CD4-positive, CD25-positive, alpha-beta regulatory T cell (primary cell): ENCODE data around the gene ZNF814. TPM values are rescaled to one million over a fixed set of nuclear protein-coding genes. Genes with fewer than 3 reads are reported as not detected.
"Not testable (repeated sequence)": the region's sequence is repeated elsewhere in the genome, so short reads cannot be mapped to it uniquely, and the experiment has no call there.

Source experiments
- ATAC-seq, 2 donors: fragments of 150-1000 bp; cut with Tn5 transposase; one replicate each; pipeline ENCODE4 v1.10.0; 2021; ENCODE audit warnings: low read depth in 2 of 2, moderate number of reproducible peaks in 2 of 2, moderate library complexity in 1 of 2
- DNase-seq, 3 donors: peaks; one replicate each; pipeline versions ENCODE4 v3.0.0 to v3.0.0-alpha.2; 2012 to 2022; ENCODE audit warnings: mixed read lengths in 1 of 3
- H3K27ac ChIP-seq: one replicate; pipeline ENCODE4 v1.7.0; 2013; ENCODE audit warnings: mild to moderate bottlenecking, low read length; ENCODE audit not compliant: insufficient read depth, poor library complexity, severe bottlenecking
- H3K27me3 ChIP-seq: one replicate; pipeline ENCODE4 v1.7.0; 2013; ENCODE audit warnings: low read length; ENCODE audit not compliant: control insufficient read depth, insufficient read depth
- H3K36me3 ChIP-seq: one replicate; pipeline ENCODE4 v1.7.0; 2013; ENCODE audit warnings: mild to moderate bottlenecking, low read length, moderate library complexity; ENCODE audit not compliant: control insufficient read depth, insufficient read depth
- H3K4me1 ChIP-seq: 2 replicates; pipeline ENCODE4 v1.7.0; 2013; ENCODE audit warnings: mild to moderate bottlenecking, low read length; ENCODE audit not compliant: insufficient read depth, control insufficient read depth, poor library complexity, severe bottlenecking
- H3K4me3 ChIP-seq: one replicate; pipeline ENCODE4 v1.7.0; 2013; ENCODE audit warnings: low read depth, mild to moderate bottlenecking, low read length, moderate library complexity
- H3K9me3 ChIP-seq, 2 experiments: 1 replicate in 1 of 2; 2 replicates in 1 of 2; pipeline ENCODE4 v1.7.0; 2013; ENCODE audit warnings: low read length in 2 of 2, mild to moderate bottlenecking in 1 of 2, moderate library complexity in 1 of 2; ENCODE audit not compliant: control insufficient read depth in 2 of 2
- H3K27ac Mint-ChIP-seq, 3 donors: one replicate each; pipeline ENCODE4 v1.8.0; 2020 to 2022; ENCODE audit warnings: mild to moderate bottlenecking in 3 of 3, mixed read lengths in 3 of 3, moderate library complexity in 2 of 3
- H3K27me3 Mint-ChIP-seq: one replicate; pipeline ENCODE4 v1.8.0; 2022; ENCODE audit warnings: mild to moderate bottlenecking, mixed read lengths
- H3K36me3 Mint-ChIP-seq: one replicate; pipeline ENCODE4 v1.8.0; 2020; ENCODE audit warnings: mixed read lengths
- H3K4me1 Mint-ChIP-seq, 4 donors: one replicate each; pipeline ENCODE4 v1.8.0; 2020 to 2022; ENCODE audit warnings: mixed read lengths in 4 of 4, mild to moderate bottlenecking in 1 of 4
- H3K4me3 Mint-ChIP-seq, 4 donors: one replicate each; pipeline ENCODE4 v1.8.0; 2020 to 2022; ENCODE audit warnings: mild to moderate bottlenecking in 4 of 4, mixed read lengths in 4 of 4, moderate library complexity in 3 of 4
- H3K9me3 Mint-ChIP-seq, 7 donors: one replicate each; pipeline ENCODE4 v1.8.0; 2020 to 2022; ENCODE audit warnings: mixed read lengths in 7 of 7, mild to moderate bottlenecking in 3 of 7, moderate library complexity in 2 of 7
- polyA plus RNA-seq, 4 donors: library from polyadenylated mRNA; unstranded; fragments of 300-500 nt; fragmentation: Illumina TruSeq; gene quantifications; one replicate each; pipeline ENCODE4 v1.2.3, GENCODE V29; 2021
- total RNA-seq: library from RNA; stranded (reverse); gene quantifications from one replicate; pipeline ENCODE4 v1.2.3, GENCODE V29; 2022

ZNF814 gene
- total RNA-seq (12.9 TPM), polyA plus RNA-seq (10 to 100 TPM in 2 of 4 donors, 1 to 10 TPM in 2; 3.1 to 13.4 (median 10.0) TPM)

DNA sequence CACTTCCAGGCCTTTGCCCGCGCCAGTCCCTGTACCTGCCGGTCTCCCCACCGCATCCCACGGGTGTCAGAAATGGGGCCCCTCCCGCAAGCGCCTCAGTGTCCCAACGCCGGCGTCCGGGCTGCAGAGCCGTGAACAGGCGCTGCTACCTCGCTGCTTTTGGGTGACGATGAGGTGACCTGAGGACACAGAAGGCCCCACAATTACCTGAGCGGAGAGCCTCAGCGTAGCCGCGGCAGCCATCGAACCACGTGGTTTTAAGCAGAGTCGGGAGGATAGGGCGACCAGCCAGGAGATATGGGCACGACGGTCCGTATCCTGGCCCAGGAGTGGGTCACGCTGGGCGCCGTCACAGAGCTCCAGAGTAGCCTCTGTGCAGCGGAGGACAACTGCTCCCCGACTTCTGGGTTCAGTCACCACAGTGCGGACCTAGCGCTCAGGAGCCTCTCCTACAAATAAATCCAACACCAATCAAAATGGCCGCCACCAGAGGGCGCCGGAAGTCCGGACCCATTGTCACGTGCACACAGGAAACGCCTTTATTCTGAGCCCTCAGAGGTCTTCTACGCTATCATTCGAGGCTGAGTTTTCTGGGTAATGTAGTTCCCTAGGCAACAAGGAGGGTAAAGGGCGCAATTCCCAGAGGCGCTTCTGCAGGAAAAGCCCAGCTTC is at the start of gene ZNF814:
TSS of gene ZNF814 (minus strand) at position 478 of the 672 bp plus-strand sequence. CDS start at position 243, 235 bp downstream.
- no peaks in the 10 kb centered on the region for H3K27me3 Mint-ChIP-seq
- Histone ChIP-seq H3K4me1 (peaks cover 8% of the 10 kb centered on the region), H3K36me3 (peaks cover 11% of the 10 kb centered on the region), H3K9me3 (peaks cover 19 to 65% of the 10 kb centered on the region in 2 experiments), H3K4me3 (peak within 1 kb of the TSS; percentile 83), H3K27ac (peak within 1 kb of the TSS; percentile 50), H3K27me3 (no peaks in the 10 kb centered on the region)
- DNase-seq, result peak; percentile 50 to 80 (median 77)
- peaks cover 3 to 50% (median 14%) of the 10 kb centered on the region in 7 donors for H3K9me3 Mint-ChIP-seq
- ATAC-seq, result peak; percentile 93 to 94
- peak within 1 kb of the TSS; percentile 73 to 91 (median 88) for H3K4me3 Mint-ChIP-seq
- H3K36me3 Mint-ChIP-seq, result peaks cover 40% of the 10 kb centered on the region
- H3K27ac Mint-ChIP-seq, result peak within 1 kb of the TSS; percentile 75 to 91 (median 89)
- peaks cover 0 to 29% (median 11%) of the 10 kb centered on the region in 4 donors for H3K4me1 Mint-ChIP-seq

- H3K36me3 Mint-ChIP-seq, result peaks cover 35% of the 10 kb centered on the region
- ATAC-seq (no peak), DNase-seq (no peak)
- no peak overlapping the region for H3K4me3 Mint-ChIP-seq
- peaks cover 2 to 73% (median 32%) of the 10 kb centered on the region in 7 donors for H3K9me3 Mint-ChIP-seq
- Histone ChIP-seq H3K4me1 (no peaks in the 10 kb centered on the region), H3K27me3 (no peaks in the 10 kb centered on the region), H3K9me3 (peaks cover 42 to 91% of the 10 kb centered on the region in 2 experiments), H3K4me3 (no peak overlapping the region), H3K36me3 (peaks cover 8% of the 10 kb centered on the region), H3K27ac (no peak overlapping the region)
- H3K4me1 Mint-ChIP-seq, result peaks cover 0 to 10% (median under 1%) of the 10 kb centered on the region in 4 donors
- peaks cover 8% of the 10 kb centered on the region for H3K27me3 Mint-ChIP-seq
- H3K27ac Mint-ChIP-seq, result no peak overlapping the region
Observed at GRCh38 chr19:57935731-57936130, 46.9 kb upstream of the ZNF814 start.

DNA sequence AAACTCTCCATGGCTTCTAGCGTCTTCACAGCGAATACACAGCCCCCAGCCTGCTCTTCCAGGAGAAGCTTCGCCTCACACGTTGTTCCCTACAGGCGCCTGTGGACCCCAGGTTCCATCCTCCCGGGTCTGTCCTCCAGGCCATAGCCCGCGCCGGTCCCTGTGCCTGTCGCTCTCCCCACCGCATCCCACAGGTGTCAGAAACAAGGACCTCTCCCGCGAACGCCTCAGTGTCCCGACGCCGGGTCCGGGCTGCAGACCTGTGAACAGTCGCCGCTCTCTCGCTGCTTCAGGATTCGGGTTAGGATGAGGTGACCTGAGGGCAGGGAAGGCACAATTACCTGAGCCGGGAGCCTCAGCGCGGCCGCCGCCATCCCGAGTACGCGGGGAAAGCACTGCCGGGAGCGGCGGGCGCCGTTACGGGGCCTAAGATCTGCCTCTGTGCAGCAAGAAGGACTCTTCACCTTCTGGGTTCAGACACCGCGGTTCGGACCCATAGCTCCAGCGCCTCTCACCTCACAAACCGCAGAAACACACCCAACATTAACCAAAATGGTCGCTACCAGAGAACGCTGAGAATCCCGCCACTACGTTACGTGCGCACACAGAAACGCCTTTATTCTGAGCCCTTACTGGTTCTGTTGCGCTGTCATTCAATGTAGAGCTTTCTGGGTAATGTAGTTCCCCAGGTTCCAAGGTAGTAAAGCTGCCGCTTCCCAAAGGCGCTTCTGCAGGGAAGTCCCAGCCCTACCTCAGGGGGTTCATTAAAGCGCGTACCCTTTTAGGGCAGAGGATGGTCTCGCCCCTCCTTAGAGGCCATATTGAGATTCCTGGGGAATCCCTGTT is 46.2 kb upstream of the ZNF814 start, which contains the start of gene ZNF418:
TSS of gene ZNF418 (minus strand) at position 583 of the 846 bp plus-strand sequence. CDS start 1,580 bp downstream, outside the sequence.
- peaks cover 2% of the 10 kb centered on the region for H3K36me3 ChIP-seq
- Mint-ChIP-seq H3K27me3 (peaks cover 8% of the 10 kb centered on the region), H3K4me3 (peak within 1 kb of the TSS; percentile 63 to 88 (median 83)), H3K4me1 (peaks cover 0 to 10% (median under 1%) of the 10 kb centered on the region in 4 donors), H3K27ac (peak within 1 kb of the TSS in 2 of 3 donors; percentile 88 to 92), H3K36me3 (peaks cover 31% of the 10 kb centered on the region), H3K9me3 (peaks cover 2 to 78% (median 33%) of the 10 kb centered on the region in 7 donors)
- no peak within 1 kb of the TSS for H3K27ac ChIP-seq
- peak; percentile 69 to 91 for ATAC-seq
- H3K27me3 ChIP-seq, result no peaks in the 10 kb centered on the region
- H3K4me1 ChIP-seq, result no peaks in the 10 kb centered on the region
- peak; percentile 3 to 53 (median 40) for DNase-seq
- peak within 1 kb of the TSS; percentile 40 for H3K4me3 ChIP-seq
- peaks cover 38 to 87% of the 10 kb centered on the region in 2 experiments for H3K9me3 ChIP-seq

DNA sequence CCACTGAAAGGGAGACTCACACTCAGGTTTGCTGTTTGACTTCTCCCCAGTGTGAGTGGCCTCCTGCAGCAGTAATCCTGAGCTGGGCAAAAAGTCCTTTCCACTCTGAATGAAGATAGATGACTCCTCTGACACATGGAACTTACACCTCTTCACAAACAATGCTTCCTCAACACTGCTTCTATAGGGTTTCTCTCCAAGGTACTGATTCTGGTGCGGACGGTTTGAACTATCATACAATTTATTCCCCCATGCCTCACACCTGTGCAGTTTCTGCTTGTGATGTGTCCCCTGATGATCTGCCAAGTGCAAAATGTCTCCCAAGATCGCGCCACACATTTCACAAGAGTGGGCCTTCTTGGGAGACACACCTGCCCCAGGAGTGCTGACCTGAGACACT is 38.8 kb upstream of the ZNF814 start:
- Histone ChIP-seq H3K36me3 (no peaks in the 10 kb centered on the region), H3K4me1 (no peaks in the 10 kb centered on the region), H3K27ac (no peak overlapping the region), H3K27me3 (no peaks in the 10 kb centered on the region), H3K4me3 (no peak overlapping the region), H3K9me3 (peaks cover 47 to 73% of the 10 kb centered on the region in 2 experiments)
- DNase-seq (no peak), ATAC-seq (no peak)
- H3K4me1 Mint-ChIP-seq, result no peaks in the 10 kb centered on the region
- H3K27ac Mint-ChIP-seq, result no peak overlapping the region
- peaks cover 0 to 61% (median 21%) of the 10 kb centered on the region in 7 donors for H3K9me3 Mint-ChIP-seq
- H3K27me3 Mint-ChIP-seq, result no peaks in the 10 kb centered on the region
- H3K36me3 Mint-ChIP-seq, result peaks cover 12% of the 10 kb centered on the region
- H3K4me3 Mint-ChIP-seq, result no peak overlapping the region

- not testable (repeated sequence) for H3K27me3 ChIP-seq, H3K4me1 ChIP-seq, H3K27me3 Mint-ChIP-seq
- peaks cover 18 to 34% of the 10 kb centered on the region in 2 experiments for H3K9me3 ChIP-seq
- Mint-ChIP-seq H3K4me1 (peaks cover 11 to 45% (median 21%) of the 10 kb centered on the region in 4 donors), H3K36me3 (peaks cover 42% of the 10 kb centered on the region), H3K27ac (peak within 1 kb of the TSS; percentile 97 to 98 (median 98)), H3K4me3 (peak within 1 kb of the TSS; percentile 95 to 98 (median 97)), H3K9me3 (peaks cover 2 to 45% (median 17%) of the 10 kb centered on the region in 7 donors)
- peaks cover 23% of the 10 kb centered on the region for H3K36me3 ChIP-seq
- peak within 1 kb of the TSS; percentile 97 for H3K4me3 ChIP-seq
- ATAC-seq (peak; percentile 100), DNase-seq (peak; percentile 87 to 96 (median 90))
- peak within 1 kb of the TSS; percentile 86 for H3K27ac ChIP-seq
Observed at GRCh38 chr19:57916168-57916995, 27.5 kb upstream of the ZNF814 start, which contains the start of gene ZNF417. Gene ZNF417, minus strand, starts transcription at chr19:57916592. Its CDS starts 181 bp downstream, at chr19:57916411.

DNA sequence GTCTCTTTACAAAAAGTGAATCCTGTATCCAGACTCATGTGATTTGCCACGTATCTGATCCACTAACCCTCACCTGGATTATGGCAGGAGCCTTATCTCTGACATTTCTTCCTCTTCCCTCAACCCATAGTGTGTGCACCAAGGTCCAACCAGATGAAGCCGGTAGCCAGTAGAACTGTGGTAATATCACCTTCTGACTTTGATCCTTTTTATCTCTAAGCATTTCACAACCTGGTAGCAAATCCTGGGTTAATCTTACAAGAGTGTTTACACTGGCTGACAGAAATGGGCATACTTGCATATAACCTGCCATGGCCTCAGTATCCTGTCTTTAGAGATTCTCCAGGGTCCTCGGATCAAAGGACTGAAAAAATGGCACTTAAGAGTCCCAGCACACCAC is 25.7 kb upstream of the ZNF814 start:
- Mint-ChIP-seq H3K9me3 (peaks cover 5 to 47% (median 22%) of the 10 kb centered on the region in 7 donors), H3K27me3 (no peaks in the 10 kb centered on the region), H3K27ac (peak overlapping the region in 1 of 3 donors; percentile 97), H3K36me3 (peaks cover 51% of the 10 kb centered on the region), H3K4me1 (peaks cover 11 to 48% (median 21%) of the 10 kb centered on the region in 4 donors), H3K4me3 (peak overlapping the region in 3 of 4 donors; percentile 95 to 98 (median 96))
- Histone ChIP-seq H3K4me1 (peaks cover 7% of the 10 kb centered on the region), H3K9me3 (peaks cover 27 to 49% of the 10 kb centered on the region in 2 experiments), H3K4me3 (no peak overlapping the region), H3K27me3 (no peaks in the 10 kb centered on the region), H3K36me3 (peaks cover 37% of the 10 kb centered on the region), H3K27ac (no peak overlapping the region)
- DNase-seq, result no peak
- no peak for ATAC-seq
